ENCODE results near the gene APOE.

The APOE gene

DNA sequence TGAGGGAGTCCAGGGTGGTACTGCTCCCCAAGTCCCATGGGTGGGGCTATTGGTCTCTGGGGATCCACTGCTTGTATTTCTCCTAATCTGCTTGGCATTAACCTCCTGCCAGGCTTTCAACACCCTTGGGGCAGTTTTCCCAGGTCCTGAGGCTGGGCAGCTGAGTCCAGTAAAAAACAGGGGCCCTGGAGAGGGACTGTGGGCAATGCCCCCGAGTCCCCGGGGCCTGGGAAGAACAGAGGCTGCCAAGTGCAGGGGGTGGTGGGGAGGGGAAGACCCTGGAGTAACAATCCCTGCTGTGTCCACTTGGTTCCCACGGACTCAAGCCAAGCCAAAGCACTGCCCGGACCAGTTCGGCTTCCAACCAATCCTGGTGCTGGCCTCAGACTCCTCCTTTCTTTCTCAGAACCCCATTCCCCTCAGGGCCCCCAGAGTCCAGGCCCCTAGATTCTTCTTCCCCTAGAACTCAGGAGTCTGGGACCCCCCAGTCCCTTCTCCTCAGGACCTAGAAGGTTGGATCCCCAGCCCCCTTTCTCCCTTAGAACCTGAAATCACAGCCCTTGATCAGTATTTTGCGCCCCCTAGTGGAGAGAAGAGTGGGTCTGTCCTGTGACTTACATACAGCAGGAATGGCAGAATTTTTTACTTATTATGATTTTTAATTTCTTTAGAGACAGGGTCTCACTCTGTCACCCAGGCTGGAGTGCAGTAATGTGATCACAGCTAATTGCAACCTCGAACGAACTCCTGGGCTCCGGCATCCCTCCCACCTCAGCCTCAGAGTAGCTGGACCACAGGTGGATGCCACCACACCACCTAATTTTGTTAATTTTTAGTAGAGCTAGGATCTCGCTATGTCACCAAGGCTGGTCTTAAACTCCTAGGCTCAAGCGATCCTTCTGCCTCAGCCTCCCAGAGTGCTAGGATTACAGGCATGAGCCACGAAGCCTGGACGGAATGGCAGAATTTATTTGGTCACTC, 45.9 kb downstream of the APOE start:
- peak; percentile 73 for DNase-seq (ENCODE audit: low read depth, low spot score)

DNA sequence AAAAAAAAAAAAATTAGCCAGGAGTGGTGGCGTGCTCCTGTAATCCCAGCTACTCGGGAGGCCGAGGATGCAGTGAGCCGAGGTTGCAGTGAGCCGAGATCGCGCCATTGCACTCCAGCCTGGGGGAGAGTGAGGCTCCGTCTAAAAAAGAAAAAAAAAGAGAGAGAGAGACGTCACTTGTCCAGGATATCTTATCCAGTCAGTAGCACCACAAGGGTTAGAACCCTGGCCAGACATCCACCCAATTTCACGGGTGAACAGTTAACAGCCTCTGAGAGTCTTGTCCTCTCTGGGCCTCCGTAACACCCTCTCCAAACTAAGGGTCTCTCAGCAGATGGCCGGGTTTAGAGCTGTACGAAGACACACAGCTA, 48.7 kb downstream of the APOE start:
- DNase-seq (ENCODE audit: low read depth, low spot score): no peak

DNA sequence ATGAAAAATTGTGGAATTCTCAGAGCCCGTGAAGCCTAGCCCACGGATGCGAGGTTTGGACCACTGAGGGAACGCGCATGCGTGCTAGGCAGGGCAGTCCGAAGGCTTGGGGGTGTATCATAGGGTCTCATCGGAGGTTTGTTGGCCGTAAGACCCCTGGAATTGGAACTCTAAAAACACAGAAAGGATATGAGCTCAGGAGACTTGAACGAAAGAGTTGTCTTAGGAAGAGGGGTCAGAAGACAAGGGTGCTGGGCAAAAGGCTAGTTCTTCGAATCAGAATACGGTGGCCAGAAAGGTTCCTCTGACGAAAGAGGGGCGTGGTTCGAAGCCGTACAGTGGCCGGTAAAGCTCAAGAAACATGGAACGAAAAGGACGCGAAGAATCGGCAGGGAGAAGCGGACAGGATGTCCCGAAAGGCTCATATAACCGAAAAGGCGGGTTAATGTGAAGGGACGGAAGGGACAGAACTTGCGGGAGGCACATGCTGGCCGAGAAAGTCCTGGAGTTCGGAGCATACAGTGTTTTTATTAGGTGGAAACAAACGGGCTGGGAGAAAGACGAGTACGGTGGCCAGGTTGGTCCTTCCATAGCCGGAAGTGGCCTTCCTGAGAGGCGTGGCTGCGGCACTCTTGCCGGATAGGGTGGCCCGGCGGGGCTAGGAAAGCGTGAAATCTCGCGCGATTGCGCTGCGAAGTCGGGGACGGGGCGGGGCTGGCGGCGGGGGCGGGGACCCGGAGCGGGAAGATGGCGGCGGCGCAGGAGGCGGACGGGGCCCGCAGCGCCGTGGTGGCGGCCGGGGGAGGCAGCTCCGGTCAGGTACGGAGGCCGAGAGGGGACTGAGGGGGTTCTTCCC, 49.3 kb downstream of the APOE start, which contains the start of gene CLPTM1:
TSS of gene CLPTM1 (plus strand) at position 732 of the 856 bp plus-strand sequence. CDS start at position 748, 16 bp downstream.
- peak; percentile 95 for DNase-seq (ENCODE audit: low read depth, low spot score)

GRCh38 chr19:44955505-44956439, 50.2 kb downstream of the APOE start:
- DNase-seq (ENCODE audit: low read depth, low spot score): no peak

DNA sequence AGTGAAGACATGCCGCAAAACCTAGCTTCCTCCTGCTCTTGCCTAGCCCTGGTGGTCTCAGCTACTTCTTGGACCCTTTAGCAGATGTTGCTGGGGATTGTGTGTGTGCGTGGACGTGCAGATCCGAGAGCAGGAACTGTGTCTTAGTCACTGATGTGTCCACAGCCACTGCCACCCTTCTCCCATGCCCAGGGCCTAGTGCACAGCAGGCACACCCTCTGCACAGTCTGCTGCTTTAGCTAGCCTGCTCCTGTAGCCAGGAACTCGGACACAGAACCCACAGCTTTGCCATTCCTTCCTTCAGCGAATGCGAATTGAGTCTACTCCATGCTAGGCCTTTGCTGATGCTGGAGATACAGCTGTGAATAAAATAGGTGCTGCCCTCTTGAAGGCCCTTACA, 51.9 kb downstream of the APOE start:
- DNase-seq (ENCODE audit: low read depth, low spot score): no peak

GRCh38 chr19:44958090-44958489, 52.5 kb downstream of the APOE start:
- no peak for DNase-seq (ENCODE audit: low read depth, low spot score)
